ENCODE data around the gene JMJD6.
"Not testable (repeated sequence)": the region's sequence is repeated elsewhere in the genome, so short reads cannot be mapped to it uniquely, and the experiment has no call there.

The JMJD6 gene

DNA sequence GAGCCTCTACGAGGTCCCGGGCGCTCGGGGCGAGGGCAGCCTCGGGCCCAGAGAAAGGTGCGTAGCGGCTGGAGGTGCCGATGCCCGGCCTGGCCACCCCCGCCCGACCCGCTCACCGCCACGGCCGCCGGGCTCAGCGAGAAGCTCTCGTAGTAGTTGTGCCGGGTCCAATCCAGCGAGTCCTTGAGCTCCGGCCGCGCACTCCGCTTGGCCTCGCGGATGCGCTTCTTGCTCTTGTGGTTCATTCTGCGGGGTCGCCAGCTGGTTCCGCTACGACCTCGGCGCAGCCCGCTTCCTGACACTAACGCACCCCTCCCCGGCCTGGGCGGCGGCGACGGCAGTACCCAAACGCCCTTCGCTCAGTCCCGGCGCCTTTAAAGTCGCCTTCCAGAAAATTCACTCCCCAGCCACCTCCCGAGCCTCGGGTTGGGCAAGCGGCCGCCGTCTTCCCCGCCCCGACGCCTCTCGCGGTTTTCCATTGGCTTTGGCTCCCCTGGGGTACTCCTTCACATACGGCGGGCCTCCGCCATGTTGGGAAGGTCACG is at the start of gene JMJD6:
Gene JMJD6 (minus strand): TSS at position 376 of the 545 bp plus-strand sequence. CDS start 131 bp downstream, at position 245.
- peak; percentile 95 for DNase-seq

DNA sequence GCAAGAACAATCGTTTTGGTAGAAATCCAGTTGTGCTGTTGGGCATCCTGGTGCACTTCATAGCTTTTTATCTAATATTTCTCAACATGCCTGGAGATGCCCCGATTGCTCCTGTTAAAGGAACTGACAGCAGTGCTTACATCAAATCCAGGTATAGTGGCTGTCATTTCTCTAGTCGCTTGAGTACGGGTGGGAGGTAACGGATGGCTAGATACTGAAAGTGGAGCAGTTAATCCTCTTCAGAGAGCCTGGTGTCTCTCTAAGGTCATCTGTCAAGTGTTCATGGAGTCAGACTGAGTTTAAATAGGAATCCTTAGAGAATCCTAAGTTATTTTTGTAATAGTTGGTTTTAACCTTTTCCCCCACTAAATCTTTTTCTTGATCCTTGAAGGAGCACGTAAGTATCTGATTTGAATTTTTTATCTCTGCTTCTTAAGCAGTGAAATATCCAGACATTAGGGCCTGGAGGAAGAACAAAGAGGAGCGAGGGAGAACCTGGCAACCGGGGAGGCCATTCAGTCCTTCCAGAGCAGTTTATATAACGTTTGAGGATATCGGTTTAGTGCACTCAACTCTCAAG is 48.7 kb upstream of the JMJD6 start:
- DNase-seq: no peak

DNA sequence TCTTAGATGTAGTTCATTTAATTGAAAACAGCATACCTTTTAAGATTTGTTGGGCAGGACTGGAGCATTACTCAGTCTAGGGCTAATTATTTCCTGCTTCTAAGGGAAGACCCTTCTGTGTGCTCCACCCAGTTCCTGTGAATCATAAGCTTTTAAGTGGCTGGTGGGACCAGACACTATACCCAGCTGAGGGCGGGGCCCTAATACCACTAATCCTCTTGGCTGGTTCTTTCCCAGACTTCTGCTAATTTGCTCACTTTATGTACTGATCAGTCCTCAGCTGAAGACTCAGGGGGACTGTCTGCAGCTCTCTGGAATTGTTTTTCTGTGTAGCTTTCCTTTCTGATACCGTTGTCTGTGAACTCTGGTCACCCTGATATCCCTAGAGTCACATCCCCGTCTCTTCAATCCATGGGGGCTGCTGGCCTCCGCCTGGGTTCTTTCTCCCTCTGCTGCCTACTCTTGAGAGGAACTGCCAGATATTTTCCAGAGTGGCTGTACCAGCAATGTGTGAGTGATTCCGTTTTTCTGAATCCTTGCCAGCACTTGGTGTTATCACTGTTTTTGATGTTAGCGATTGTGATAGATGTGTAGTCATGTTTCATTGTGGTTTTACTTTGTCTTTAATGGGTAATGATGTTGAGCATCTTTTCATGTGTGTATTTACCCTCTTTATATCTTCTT is 46.6 kb upstream of the JMJD6 start:
- no peak for DNase-seq

DNA sequence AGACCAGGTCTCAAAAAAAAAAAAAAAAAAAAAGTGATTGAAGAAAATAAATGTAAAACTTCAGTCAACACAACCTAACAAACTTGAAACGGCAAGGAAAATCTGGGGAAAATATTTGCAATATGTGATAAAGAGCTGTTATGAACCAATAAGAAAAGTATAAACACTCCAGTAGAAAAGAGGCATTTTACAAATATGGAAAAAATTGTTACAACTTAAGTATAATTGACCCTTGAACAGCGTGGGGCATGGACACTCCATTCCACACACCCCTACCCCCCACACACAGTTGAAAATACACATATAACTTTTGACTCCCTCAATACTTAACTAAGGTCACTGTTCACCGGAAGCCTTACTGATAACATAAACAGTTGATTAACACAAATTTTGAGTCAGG is 32.2 kb upstream of the JMJD6 start:
- DNase-seq: no peak

DNA sequence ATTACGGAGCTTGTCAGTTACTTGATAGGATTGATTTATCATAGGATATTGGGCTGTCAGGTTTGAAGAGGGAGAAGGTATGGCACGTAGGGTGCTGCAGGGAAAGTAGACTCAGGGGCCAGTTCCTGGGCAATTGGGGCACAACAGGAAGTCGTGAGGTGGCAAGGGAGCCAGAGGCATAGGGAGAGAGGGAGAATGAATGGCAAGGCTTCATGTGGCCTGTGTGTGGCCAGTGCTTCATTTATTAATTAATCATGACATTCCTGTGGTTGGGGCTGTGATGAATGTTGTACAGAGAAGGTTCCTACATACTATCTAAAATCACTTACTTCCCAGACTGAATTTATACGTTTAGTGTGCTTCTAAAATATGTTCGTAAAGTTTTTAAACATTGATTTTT is 30.9 kb upstream of the JMJD6 start:
- DNase-seq: no peak

DNA sequence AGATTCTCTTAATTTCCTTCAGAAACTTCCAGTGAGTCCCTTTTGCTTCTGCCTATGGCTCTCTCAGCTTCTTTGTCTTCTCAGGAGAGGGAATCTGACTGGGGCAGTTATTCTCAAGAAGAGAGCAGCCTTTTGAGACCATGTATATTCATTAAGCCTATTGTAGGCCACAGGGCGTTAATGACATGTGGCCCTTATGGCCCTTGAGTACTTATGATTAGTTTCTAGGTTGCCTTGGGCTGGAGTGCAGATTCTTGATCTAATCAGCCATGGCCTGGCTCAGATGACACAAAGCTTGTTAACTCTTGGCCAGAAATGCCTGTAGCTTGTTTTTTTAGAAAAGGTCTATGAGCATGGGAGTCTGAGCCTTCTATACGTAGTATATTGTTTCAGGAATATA is 28.9 kb upstream of the JMJD6 start:
- DNase-seq: no peak

DNA sequence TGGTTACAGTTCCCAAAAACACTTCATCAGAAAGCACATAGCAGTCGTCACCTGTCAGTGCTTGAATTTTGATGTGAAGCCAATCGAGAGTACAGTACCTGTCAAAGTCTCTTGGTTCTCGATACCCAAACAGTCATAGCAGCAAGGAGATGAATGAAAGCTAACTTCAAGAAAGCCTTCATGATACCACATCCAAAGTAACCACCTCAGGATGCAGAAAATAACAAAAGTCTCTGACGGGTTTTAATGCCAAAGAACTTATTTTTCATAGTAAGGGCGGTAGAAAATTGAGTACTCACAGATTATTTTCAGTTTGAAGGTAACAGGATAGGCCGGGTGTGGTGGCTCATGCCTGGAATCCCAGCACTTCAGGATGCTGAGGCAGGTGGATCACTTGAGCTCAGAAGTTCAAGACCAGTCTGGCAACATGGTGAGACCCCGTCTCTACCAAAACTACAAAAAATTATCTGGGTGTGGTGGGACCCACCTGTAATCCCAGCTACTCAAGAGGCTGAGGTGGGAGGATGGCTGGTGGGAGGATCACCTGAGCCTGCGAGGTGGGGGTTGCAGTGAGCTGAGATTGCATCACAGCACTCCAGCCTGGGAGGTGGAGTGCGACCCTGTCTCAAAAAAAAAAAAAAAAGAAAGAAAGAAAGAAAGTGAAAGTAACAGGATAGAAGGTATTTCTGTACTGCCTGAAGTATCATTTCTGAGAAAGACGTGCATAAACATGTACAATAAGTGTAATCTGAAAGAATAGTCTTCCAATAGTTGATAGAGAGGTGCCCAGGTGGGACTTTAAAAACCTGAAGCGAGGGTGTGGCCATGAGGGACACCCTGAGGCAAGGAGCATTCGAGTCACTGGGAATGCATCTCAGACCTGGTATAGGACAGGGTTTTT is 26.9 kb upstream of the JMJD6 start:
- no peak for DNase-seq

DNA sequence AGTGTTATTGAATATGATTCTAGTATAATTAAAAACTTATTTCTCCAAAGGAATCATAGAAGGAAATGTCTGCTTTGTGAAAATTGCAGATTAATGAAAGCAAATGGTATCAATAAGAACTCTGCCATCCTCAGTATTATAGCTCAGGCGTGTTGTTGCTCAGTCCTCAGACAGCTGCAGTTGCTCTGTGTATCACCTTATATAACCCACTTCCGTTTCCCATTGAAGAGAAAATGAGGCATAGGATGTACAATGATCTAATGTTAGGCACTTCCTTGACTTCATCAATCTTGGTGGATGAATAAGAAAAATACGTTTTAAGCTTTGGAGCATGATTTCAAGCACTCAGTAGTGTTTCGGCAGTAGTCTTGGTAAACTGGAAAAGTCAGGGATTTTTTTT is 25.6 kb upstream of the JMJD6 start:
- DNase-seq: no peak

DNA sequence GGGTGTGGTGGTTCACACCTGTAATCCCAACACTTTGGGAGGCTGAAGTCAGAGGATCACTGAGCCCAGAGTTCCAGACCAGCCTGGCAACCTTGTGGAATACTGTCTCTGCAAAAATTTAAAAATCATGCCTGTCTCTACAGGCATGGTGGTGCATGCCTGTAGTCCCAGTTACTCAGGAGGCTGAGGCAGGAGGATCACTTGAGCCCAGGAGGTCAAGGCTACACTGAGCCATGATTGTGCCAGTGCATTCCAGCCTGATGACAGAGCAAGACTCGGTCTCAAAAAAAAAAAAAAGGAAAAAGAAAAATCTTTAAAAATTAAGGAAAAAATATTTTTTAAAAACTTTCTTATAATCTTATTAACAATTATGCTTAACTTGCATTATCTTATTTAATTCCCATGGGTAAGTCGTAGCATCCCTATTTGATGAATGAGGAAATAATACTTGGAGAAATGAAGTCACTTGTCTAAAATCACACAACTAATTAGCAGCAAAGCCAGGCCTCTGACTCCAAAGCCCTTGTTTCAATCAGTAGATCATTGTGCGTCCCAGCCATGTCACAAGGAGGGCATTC is 25.1 kb upstream of the JMJD6 start:
- DNase-seq: no peak

DNA sequence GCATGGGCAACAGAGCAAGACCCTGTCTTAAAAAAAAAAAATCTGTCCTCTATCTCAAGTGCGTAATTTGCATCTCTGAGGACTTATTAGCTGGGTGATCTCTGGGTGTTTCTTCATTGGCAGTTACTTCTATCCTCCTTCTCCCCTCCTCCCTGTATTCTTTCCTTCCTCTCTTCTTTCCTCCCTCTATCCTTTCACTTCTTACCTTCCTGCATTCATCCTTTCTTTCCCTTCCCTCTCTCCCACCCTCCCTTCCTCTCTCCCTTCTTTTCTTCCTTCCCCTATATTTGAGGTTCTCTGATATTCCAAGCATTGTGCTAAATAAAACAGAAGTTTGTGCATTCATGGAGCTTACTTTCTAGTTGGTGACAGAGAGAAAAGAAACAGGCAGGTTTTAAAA is 22.3 kb upstream of the JMJD6 start:
- DNase-seq: no peak

DNA sequence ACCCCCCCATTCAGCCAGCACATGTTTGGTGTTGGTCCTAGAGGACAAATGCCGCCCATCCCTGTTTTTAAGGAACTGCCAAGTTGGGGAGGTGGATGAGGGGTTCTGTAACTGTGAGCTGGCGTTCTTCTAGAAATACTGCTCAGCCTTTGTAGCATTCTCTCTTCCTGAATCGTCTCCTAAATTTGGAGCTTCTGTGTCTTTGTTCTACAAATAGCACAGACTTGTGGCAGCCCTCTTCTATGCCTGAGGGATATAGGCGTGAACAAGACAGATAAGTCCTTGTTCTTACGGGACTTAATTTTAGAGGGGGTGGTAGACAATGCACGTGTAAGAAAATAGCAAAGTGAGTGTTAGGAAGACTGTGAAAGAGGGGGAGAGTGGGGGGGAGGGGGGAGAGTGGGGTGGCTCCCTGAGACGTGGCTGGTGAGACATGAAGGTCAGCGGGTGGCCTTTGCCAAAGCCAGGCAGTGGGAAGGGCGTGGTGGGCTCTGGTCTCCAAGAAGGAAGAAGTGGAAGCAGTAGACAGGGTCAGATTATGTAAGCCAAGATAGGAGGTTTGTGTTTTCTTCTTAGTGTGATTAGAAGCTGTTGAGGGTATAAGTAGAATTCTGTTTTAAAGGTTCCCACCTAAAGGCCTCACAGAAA is 21.4 kb upstream of the JMJD6 start:
- no peak for DNase-seq

DNA sequence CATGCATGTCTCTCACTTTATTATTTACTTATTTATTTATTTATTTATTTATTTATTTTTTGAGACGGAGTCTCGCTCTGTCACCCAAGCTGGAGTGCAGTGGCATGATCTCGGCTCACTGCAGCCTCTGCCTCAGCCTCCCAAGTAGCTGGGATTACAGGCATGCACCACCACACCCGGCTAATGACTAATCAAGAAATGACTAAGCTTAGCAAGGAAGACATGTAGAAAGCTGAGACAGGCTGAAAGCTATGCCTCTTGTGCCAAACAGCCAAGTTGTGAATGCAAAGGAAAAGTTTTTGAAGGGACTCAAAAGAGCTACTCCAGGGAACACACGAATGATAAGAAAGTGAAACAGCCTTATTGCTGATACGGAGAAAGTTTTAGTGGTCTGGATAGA is 19.4 kb upstream of the JMJD6 start:
- DNase-seq: not testable (repeated sequence)

DNA sequence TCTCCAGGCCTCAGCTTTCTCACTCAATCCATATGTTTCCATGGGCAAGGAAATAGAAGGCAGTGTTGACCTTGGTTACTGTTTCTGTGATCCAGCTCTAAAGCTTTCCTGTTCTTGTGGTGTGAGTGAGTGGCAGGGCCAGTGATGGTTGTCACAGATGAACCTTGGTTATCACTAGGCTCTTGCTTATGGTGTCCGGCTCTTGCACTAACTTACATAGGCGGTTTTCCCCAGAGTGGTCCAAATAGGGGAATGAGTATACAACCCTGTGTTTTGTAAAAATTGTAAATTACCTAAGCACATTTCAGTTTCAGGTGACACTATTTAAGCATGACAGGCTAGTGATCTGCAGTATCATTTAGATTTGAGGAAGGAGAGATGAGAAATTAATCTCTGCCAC is 18.3 kb upstream of the JMJD6 start:
- no peak for DNase-seq

DNA sequence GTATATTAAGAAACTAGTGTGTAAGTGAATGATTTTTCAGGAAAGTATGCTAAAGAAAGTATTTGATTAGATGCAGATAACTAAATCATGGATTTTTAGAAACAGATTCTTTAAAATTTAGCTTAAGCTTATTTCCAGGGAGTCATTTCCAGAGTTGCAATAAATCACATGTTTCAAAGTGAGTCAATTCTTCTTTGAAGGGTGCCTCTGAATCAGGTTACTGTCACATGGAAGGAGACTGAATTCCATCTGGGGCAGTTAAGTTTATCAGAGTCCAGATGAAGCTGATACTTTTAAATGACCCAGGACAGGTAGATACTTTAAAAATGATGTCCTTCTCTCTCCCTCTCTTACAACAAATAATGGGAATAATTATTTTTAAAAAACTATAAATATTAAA is 16.6 kb upstream of the JMJD6 start:
- no peak for DNase-seq

DNA sequence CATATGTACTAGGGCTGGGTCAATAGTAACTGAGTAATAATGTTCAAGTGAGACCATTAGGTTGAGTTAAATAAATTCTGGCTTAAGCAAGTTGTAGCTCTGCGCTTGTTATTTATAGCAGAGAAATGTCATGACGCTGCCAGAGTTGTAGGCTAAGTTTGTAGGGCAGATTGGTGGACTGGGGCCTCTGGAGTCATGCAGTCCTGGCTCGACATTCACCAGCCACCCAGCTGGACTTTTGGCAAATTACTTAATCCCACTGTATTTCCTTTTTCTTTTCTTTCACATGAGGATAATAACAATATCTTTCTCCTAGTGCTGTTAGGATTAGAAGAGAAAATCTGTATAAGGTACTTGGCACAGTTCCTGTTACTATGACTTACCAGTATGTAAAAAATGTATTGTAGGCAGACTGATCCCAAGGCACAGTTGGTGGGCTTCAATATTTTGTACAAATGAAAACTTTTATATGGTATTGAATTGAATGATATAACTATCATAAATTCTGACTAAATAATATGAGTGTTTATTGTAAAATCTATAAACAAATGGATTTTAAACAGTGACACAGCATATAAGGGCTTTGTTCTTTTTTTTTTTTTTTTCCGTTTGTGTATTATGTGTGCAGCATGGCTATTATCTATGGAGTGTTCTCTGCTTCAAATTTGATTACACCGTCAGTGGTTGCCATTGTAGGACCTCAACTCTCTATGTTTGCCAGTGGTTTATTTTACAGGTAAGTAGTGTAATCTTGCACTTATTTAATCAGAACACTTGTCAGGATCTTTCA is 14.1 kb upstream of the JMJD6 start:
- DNase-seq: no peak

DNA sequence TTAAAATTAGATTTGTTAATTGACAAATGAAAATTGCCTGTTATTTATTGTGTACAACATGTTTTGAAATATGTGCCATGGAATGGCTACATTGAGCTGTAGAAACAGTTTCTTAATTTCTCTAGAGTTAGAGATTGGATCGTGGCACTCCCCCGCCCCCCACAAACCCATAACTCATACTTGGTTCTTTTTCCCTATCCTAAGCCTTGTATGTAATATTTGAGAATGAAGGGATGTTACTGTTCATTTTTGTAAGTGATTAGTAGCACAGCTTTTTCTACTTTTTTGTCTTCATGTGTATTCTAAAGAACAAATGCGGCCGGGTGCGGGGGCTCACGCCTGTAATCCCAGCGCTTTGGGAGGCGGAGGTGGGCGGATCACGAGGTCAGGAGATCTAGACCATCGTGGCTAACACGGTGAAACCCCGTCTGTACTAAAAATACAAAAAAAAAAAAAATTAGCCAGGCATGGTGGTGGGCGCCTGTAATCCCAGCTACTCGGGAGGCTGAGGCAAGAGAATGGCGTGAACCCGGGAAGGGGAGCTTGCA is 13.2 kb upstream of the JMJD6 start:
- DNase-seq: not testable (repeated sequence)

DNA sequence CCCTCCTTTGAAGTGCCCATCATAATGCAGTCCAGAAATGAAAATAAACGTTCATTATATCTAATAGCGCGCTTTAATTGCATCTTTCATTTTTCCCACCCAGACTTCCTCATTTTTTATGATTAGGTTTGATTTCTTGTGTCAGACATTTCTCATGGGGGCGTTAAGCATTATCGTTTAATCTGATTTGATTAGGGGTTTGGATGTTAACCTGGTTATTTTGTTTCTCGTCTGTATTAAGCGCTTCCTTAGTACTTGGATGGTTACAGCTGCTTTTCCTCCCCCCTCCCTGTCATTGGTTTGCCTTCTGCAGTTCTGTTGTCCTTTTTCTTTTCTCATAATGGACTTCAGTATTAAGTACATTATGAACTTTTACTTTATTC is 12.1 kb upstream of the JMJD6 start:
- no peak for DNase-seq

DNA sequence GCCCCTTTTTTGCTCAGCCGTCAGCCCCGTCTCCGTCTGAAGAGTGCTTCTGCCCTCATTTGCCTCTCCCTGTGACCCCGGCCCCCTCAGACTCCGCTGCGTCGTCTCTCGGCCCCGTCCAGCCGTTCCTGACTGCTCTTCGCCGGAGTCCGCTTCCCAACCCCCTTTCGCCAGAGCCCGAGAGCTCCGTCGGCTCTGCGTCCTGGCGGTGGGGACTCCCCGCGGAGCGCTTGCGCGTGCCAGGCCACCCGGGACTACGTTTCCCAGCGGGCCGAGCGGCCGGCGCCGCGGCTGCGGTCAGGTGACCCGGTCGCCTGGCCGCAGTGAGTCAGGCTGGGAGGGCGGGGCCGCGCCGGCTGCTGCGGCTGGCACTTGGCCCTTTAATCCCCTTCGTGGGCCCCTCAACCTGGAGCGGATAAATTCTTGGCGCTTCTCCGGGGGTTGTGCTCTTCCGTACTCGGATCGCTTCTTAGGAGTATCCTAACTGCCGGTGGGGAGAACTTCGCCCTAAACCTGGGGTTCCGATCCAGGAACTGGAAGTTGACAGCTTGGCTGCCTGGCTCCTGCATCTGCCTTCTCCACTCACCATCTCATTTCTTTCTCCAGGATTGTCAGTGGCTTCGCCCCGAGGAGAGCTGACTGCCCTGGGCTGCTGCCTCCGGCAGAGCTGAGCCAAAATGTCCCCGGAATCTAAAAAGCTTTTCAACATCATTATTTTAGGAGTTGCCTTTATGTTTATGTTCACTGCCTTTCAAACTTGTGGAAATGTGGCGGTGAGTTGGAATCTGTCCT is 11.5 kb upstream of the JMJD6 start, which contains the start of gene MFSD11:
Gene MFSD11 (plus strand): TSS at position 444 of the 792 bp plus-strand sequence. CDS start 234 bp downstream, at position 678.
- peak; percentile 97 for DNase-seq

DNA sequence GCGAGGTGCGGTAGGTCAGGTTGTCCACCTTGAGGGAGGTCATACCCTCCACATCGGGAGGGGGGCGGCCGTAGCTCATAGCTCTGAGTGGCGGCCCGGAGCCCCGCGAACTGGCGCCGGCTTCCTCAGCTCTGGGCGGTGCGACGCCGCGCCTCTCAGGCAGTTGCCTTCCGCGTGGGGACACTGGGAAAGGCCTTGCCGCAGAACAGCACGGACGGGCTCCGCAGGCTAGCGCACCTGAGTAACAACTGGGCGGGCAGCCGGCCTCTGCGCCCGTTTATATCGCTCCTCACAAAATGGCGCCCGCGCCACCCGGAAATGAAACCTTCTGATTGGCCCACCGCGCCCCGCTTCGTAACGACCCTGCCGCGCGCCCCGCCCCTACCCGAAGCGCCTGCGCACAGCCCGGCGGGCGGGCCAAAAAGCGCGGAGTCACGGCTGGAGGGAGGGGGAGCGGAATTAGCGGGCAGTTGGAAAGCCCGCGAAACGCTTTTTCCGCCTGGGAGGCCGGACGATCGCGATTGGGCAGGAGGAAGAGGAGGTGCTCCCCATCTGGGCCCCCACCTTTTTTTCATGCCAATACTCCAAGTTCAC is 10.8 kb upstream of the JMJD6 start, which contains the start of gene SRSF2:
Gene SRSF2 (minus strand): TSS at position 250 of the 594 bp plus-strand sequence. CDS start 171 bp downstream, at position 79.
- DNase-seq: peak; percentile 98
